HG02852 (cell line): ENCODE results near the gene CIAO2B.
"Not testable (repeated sequence)": the region's sequence is repeated elsewhere in the genome, so short reads cannot be mapped to it uniquely, and the experiment has no call there.

Source experiments
- ATAC-seq: cut with Tn5 transposase; IDR thresholded peaks from one replicate; pipeline ENCODE4 v1.9.1; 2021; ENCODE audit warnings: mild to moderate bottlenecking, moderate library complexity; ENCODE audit not compliant: unreplicated experiment

The CIAO2B gene

GRCh38 chr16:66904846-66905632, 29.2 kb downstream of the CIAO2B start:
- no peak for ATAC-seq

- ATAC-seq, result no peak
Measured at GRCh38 chr16:66904428-66904845, 29.8 kb downstream of the CIAO2B start.

GRCh38 chr16:66903544-66904427, 30.4 kb downstream of the CIAO2B start:
- ATAC-seq, result no peak

- no peak for ATAC-seq
Measured at GRCh38 chr16:66902648-66903543, 31.3 kb downstream of the CIAO2B start.

GRCh38 chr16:66901626-66902025, 32.6 kb downstream of the CIAO2B start:
- no peak for ATAC-seq

- ATAC-seq, result no peak
Measured at GRCh38 chr16:66900721-66901441, 33.3 kb downstream of the CIAO2B start.

GRCh38 chr16:66899945-66900710, 34.1 kb downstream of the CIAO2B start:
- ATAC-seq, result no peak

GRCh38 chr16:66899310-66899944, 34.8 kb downstream of the CIAO2B start:
- ATAC-seq, result no peak

- no peak for ATAC-seq
Measured at GRCh38 chr16:66898933-66899309, 35.3 kb downstream of the CIAO2B start.

- ATAC-seq, result no peak
Measured at GRCh38 chr16:66898207-66898606, 36.0 kb downstream of the CIAO2B start.

GRCh38 chr16:66896682-66897081, 37.5 kb downstream of the CIAO2B start:
- ATAC-seq, result not testable (repeated sequence)

GRCh38 chr16:66895999-66896398, 38.2 kb downstream of the CIAO2B start:
- ATAC-seq, result no peak

- ATAC-seq, result no peak
Measured at GRCh38 chr16:66895689-66895979, 38.6 kb downstream of the CIAO2B start.

GRCh38 chr16:66894948-66895688, 39.1 kb downstream of the CIAO2B start:
- no peak for ATAC-seq

GRCh38 chr16:66894055-66894454, 40.1 kb downstream of the CIAO2B start:
- no peak for ATAC-seq

GRCh38 chr16:66891797-66892196, 42.4 kb downstream of the CIAO2B start:
- no peak for ATAC-seq

GRCh38 chr16:66891360-66891759, 42.8 kb downstream of the CIAO2B start:
- ATAC-seq, result no peak

GRCh38 chr16:66890799-66891198, 43.4 kb downstream of the CIAO2B start:
- no peak for ATAC-seq

GRCh38 chr16:66889622-66890021, 44.6 kb downstream of the CIAO2B start:
- no peak for ATAC-seq
